ENCODE results near the gene ASTL. TPM values are rescaled to one million over a fixed set of nuclear protein-coding genes. Genes with fewer than 3 reads are reported as not detected.
A peak's percentile ranks its signal among the peaks of the same experiment; 100 is the strongest.
"Not testable (repeated sequence)": the region's sequence is repeated elsewhere in the genome, so short reads cannot be mapped to it uniquely, and the experiment has no call there.

ASTL gene
- total RNA-seq, 1 donor from 2014 or later = 1.4 TPM

DNA sequence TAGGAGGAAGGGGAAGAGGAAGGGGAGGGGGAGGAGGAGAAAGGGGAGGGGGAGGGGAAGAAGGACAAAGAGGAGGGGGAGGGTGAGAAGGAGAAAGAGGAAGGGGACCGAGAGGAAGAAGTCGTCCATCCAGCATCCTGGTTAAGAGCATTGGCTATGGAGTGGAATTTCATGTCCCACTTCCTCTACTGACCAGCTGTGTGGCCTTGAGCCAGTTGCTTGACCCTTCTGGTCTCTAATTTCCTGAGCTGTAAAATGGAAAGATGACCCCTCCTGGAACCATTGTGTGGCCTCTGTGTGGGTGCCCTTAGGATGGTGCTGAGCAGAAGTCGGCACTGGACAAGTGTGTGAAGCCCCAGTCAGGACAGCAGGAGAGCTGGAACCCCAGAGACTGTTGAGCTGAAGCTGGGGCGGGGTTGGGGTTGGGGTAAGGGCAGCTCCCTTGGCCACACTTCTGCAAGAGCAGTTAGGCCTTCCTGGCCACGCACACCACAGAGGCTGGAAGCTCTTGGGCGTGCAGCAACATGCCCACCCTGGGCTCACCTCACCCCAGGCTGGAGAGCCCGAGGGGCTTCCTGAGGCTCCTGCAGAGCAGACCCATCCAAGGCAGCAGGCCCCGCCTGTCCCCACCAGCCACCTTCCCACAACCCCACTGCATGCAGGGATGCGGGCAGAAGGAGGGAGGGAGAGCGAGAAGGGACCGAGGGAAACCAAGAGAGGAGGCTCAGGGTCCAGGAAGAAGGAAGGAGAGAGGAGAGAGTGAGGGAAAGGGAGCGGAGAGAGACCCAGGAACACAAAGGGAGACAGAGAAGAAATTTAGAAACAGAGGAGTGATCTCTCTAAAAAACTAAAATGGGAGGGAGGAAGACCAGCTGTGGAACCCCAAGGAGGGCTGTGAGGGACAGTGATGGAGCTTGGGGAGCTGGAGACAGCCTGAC lies 38.2 kb downstream of the ASTL start:
- DNase-seq (ENCODE audit: low spot score) = peak; percentile 18

DNA sequence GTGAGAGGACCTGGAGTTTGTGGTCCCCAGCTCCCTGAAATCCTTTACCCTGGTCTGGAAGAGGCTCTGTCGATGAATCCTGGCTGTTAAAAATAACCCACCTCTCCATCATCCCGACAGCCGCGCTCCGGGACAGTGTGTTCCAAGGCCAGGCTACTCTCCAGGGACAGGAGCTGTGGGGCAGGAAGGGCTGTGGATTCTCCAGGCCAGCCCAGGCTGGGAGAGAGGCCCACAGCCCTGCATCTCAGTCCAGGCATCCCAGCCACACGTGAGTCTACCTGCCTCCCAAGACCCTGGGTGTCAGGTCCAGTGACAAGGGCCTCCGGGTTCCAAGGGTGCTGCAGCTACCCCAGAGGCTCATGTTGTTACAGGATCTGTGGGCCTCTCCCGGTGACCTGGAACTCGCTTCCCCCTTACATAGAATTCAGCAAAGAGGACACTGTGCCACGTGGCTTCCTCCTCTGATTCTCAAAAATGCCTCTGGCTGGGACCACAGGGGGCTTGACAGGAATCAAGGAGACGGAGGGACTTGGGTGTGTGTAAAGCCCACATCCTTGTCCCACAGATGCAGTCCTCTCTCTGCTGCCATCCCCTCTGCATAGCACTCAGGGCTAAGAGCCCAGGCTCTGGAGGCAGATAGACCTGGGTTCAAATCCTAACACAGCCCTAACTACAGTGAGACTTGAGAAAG lies 39.3 kb downstream of the ASTL start:
- DNase-seq (ENCODE audit: low spot score) = no peak

GRCh38 chr2:96097951-96098823 lies 40.1 kb downstream of the ASTL start:
- no peak for DNase-seq (ENCODE audit: low spot score)

- no peak for DNase-seq (ENCODE audit: low spot score)
These were observed 40.9 kb downstream of the ASTL start for GRCh38 chr2:96097441-96097840.

DNA sequence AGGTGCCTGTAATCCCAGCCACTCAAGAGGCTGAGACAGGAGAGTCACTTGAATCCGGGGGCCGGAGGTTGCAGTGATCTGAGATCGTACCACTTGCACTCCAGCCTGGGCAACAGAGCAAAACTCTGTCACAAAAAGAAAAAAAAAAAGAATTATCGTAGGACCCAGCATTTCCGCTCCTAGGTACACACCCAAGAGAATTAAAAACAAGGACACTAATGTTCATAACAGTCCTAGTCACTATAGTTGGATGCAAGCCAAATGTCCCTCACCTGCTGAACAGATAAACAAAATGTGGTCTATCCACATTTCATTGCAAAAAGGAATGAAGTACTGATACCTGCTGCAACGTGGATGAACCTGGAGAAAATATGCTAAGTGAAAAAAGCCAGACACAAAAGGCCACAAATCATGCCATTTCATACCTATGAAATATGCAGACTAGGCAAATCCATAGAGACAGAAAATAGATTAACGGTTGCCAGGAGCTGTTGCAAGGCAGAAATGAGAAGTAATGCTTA lies 43.1 kb downstream of the ASTL start:
- DNase-seq (ENCODE audit: low spot score) = peak; percentile 82

DNA sequence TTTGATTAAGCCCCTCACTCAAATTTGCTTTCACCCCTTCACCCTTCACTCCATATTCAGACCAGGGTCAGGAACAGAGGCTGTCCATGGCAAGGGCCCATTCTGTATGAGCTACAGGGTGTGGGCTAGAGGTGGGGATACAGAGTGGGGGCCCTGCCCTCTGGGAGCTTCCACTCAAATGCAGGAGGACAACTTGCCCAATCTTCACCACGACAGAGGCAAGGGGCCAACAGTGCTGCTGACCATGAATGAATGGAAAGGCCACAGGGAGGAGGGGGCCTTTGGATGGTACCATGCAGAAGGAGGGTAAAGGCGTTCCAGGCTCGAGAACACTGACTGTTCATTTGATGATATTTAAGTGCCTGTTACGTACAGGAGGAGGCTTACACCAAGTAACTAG lies 44.8 kb downstream of the ASTL start:
- DNase-seq (ENCODE audit: low spot score) = no peak

GRCh38 chr2:96092951-96093350 lies 45.4 kb downstream of the ASTL start:
- no peak for DNase-seq (ENCODE audit: low spot score)

DNA sequence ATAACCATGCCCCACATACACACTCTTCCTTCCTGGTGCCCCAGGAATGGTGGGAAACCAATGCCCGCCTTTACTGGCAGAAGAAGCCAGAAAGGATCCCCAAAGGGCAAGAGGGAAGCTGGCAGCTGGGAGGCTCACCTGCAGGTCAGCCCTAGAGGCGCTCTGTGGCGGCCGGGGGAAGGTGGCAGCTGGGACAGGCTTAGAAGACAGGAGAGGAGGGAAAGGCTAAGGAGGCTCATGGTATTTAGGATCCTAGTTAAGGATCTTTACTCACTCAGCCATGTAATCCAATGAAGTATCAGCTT lies 45.8 kb downstream of the ASTL start:
- DNase-seq (ENCODE audit: low spot score) = no peak

DNA sequence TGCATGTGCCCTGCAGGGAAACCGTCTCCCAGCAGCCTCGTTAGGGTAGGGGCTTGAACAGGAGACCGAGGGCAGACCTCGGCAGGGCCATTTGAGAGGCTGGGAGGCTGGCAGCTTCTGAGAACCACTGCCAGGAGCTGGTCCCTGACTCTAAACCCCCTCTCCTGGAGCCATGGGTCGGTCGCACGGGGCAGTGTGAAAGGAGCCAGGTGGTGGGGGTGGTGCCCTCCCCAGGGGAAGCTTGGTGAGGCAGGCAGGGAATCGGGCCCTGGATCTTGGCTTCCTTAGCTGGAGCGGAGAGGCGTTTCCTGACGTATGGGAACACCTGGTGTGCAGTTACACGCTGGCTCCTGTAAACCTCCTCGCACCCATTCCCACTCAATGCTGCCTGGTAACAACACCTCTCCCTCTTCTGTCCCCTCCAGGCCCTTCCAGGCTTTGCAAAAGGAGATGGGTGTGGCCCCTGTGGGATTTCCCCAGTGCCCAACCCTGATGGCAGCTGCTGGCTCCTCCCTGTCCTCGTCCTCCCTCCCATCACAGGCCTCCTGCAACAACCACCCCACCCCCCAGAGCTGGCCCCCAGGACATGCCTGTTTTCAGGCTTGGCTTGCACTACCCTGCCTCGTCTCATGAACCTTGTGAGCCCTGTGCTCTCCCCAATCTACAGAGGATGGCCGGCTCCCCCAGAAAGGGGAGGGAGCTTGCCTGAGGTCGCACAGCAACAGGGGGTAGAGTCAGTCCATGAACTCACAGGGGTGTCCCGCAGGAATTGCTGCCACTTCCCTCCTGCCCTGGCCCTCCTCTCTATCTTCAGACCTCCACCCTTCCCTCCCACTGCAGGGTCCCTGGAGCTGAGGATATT lies 46.4 kb downstream of the ASTL start:
- peak; percentile 52 for DNase-seq (ENCODE audit: low spot score)

DNA sequence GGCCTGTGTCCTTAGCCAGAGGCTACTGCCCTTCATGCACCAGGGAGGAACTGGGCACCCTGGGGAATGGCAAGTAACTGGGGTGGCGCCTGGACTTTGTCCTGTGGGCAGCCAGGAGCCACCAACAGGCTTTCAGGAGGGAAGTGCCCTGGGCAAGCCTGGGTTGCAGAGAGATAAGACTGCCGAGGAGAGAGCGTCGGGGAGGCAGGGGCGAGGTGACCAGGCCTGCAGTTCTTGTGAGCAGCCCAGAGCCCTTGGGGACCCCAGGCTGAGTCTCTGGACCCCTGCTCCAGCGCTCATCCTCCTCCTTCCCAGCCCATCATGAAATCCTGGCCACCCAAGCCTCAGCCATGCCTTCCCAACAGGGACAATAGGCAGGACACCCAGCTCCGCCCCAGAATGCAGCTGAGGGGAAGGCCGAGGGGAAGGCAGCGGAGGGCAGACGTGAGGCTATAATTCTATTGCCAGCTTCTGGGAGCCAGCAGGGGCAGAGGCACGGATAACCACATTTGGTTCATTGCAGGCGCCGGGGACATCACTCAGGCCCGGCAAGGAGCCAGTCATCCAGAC lies 47.1 kb downstream of the ASTL start:
- DNase-seq (ENCODE audit: low spot score) = no peak

GRCh38 chr2:96090196-96090926 lies 47.9 kb downstream of the ASTL start:
- DNase-seq (ENCODE audit: low spot score) = no peak

DNA sequence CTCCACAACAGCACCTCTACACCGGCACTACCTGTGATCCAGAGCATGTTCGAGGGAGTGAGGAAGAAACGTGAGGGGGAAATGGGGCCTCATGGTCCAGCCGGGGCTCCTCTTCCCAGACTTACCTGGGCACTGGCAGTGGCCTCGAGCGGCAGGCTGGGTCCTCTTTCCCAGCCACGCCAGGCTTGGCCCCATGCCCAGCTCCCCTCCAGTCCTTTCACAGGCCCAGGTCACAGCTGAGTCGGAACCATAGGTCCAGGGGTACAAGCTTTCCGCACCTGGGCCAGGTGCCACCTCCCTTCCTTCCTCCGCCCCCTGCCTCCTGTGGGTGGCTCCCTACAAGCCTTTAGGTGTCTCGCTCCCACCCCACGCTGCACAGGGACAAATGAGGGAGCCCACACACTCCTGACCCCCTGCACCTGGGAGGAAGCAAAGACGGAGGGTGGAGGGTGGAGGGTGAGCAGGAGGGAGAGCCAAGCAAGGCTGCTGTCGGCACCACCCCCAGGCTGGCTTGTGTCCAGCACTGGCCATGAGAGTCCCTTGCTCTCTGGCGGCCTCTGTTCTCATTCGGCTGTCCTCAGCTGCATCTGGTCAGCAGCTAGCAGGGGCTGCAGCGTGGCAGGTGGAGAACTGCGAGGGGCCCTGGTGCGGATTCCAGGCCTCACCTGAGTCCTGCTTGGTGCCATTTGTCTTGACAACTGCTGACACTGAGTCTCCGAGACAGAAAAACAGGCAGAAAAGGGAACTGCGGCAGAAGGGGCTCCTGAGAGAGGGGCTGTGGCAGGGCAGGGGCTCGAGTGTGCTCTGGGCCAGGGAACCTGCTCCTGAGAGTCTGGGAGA lies 48.7 kb downstream of the ASTL start:
- no peak for DNase-seq (ENCODE audit: low spot score)

DNA sequence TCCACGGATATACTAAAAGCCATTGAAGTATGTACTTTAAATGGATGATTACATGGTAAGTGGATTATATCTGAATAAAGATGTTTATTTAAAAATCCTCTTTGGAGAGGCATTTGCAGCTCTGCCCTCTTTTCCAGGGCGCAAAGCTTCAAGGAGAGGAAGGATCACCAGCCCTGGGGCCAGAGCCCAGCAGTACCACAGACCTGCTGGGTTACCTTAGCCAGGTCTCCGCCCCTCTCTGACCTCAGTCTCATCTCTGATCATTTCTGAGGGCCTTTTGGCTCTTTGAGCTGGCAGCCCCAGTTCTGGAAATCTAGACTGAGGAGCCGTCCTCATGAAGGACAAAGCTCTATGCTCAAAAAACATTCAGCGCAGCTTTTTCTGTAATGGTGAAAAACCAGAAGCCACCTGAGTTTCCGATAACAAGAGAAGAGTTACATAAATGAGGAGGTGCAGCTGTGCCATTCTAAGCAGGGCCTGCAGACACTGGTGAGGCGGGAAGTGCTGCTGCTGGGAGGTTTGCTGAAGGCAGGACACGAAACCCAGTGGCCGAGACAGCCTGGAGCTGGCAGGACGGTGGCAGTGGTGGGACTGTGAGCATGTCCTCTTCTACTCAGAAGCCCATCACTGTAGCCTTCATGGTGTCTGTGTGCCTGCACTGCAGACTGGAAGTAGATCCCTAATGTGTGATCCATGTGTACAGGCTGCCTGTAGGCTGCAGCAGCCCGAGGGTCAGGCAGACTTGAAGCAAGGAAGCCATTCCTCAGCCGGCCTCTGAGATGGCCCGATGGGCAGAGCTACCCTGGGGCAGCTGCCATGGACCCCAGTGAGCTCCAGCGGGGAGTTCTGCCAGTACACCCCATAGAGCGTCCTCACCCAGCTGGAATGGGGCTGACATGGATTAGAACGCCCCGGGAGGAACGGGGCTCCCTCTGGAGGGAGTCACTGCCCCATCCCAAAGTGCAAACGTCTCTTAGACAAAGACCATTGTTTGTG lies 49.7 kb downstream of the ASTL start:
- no peak for DNase-seq (ENCODE audit: low spot score)

DNA sequence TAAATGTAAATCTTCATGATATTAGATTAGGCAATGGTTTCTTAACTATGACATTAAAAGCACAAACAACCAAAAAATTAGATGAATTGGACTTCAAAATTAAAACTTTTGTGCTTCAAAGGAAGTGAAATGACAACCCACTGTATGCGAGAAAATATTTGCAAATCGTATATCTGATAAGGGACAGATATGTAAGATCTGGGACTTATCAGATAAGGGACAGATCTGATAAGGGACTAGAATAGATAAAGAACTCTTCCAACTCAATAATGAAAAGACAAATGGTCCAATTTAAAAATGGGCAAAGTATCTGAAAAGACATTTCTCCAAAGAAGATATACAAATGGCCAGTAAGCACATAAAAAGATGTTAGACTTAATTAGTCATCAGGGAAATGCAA lies 51.2 kb downstream of the ASTL start:
- DNase-seq (ENCODE audit: low spot score) = no peak

DNA sequence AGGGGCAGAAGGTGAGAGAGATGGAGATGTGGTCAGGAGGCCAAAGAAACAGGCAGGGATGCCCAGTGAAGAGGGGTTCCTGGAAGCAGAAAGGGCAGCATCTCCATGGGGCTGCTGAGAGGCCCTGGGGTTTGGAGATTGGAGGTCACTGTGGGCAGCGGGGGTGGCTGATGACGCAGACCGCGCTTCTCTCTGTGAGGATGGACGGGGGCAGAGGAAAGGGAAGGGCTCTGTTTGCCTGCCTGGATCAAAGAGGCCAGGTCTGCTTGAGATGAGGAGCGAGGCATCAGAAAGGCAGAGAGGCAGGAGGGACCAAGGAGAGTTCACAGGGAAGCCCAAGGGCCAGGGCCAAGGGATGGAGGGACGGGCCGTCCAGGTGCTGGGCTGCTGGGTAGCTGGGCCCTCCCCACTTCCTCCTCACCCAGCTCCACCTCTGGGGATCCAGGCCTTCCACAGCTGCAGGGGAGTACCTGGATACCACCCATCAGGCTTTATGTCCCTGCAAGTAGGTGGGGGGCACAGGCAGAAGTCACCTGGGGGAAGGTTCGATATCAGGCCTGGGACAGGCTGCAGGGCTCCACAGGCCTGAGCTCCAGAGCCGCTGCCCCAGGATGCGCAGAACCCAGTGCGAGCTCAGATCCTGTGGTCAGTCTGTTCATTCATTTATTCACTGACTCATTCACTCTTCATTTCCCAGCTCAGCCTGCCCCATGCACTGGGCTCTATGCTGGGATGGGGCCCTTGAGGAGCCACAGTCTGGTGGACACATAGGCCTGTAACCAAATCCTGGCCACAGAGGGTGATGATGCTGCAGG lies 52.6 kb downstream of the ASTL start:
- DNase-seq (ENCODE audit: low spot score) = no peak

- not testable (repeated sequence) for DNase-seq (ENCODE audit: low spot score)
These were observed 53.3 kb downstream of the ASTL start for GRCh38 chr2:96084858-96085518.
